HUDEP-2 (cell line): ENCODE measurements around the gene LRRC66.

Experiments
- DNase-seq, 76 experiments: peaks; one replicate each; lab custom pipeline; 2025; ENCODE audit not compliant: unreplicated experiment in 76 of 76; lab: John Stamatoyannopoulos, UW

LRRC66 gene, protein sequence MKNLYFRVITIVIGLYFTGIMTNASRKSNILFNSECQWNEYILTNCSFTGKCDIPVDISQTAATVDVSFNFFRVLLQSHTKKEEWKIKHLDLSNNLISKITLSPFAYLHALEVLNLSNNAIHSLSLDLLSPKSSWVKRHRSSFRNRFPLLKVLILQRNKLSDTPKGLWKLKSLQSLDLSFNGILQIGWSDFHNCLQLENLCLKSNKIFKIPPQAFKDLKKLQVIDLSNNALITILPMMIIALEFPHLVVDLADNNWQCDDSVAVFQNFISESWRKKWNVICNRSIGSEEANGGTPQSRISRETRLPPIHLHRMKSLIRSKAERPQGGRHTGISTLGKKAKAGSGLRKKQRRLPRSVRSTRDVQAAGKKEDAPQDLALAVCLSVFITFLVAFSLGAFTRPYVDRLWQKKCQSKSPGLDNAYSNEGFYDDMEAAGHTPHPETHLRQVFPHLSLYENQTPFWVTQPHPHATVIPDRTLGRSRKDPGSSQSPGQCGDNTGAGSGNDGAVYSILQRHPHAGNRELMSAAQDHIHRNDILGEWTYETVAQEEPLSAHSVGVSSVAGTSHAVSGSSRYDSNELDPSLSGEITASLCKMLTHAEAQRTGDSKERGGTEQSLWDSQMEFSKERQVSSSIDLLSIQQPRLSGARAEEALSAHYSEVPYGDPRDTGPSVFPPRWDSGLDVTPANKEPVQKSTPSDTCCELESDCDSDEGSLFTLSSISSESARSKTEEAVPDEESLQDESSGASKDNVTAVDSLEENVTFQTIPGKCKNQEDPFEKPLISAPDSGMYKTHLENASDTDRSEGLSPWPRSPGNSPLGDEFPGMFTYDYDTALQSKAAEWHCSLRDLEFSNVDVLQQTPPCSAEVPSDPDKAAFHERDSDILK

DNA sequence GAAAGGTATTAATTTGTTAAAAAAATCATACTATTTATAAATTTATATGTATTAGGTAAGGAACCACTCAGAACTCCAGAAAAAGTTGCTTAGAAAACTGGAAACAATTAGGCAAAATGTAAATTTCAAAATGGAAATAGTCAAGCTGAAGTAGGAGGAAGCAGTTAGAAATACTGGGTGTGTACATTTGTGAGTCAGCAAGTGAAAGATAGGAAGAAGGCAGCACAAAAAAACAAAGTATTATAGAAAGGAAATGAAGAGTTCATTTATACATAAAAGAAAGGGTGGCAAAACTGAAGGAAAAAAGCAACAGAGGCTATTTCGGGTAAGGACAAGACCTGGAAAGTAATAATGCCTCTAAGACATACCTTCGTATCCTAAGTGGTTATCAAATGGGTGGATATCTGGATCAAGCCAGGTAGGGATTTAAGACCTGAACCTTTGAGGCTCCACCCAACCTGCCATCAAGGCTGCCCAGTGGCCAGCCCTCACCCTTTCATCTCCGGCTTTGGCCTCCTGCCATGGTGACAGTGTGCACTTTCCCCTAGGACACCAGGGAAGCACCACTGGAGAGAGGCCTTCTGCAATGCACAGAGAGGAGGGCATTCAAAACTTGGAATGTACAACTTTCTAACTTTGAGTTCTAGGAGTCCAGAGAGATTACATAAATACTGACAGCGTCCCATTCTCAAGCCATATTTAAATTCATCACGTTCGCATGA lies at the start of gene LRRC66:
Gene LRRC66 (minus strand): TSS at position 428 of the 722 bp plus-strand sequence. CDS start 2,750 bp downstream, outside the sequence.
- DNase-seq, result no peak

DNA sequence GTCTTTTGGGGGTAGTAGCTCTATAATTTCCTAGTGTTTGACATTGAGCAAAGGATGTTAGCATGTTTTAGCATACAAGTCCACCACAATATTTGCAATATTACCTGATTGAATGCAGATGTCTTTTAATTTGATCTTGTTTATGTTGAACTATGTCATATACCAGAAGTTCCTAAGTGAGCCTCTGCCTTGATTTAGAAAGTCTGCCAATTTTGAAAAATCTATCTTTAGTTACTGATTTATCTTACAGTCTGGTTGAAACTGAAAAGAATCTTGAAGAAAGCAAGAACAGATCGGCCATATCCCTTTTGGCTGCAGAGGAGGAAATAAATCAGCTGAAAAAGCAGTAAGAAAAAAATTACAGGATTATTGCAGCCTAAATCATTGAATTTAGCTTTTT lies 49.4 kb upstream of the LRRC66 start:
- DNase-seq, result no peak

DNA sequence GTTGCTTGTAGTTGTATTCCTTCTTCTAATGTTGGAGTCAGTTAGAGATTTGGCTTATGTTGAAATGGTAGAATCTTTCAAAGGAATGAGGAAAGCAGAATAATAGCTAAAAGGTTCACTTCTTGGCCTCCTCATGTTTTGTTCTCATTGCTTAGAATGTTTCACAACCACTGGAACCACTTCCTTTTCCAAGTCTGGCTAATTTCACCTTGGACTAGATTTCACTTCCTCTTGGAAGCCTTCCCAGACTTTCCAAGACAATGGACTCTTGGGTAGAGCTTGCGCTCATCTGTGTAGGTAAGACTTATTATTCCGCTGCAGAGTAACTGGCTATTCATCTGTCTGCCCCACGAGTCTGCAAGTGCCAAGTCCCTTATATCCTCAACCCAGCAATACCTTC lies 39.2 kb upstream of the LRRC66 start:
- DNase-seq, result no peak

DNA sequence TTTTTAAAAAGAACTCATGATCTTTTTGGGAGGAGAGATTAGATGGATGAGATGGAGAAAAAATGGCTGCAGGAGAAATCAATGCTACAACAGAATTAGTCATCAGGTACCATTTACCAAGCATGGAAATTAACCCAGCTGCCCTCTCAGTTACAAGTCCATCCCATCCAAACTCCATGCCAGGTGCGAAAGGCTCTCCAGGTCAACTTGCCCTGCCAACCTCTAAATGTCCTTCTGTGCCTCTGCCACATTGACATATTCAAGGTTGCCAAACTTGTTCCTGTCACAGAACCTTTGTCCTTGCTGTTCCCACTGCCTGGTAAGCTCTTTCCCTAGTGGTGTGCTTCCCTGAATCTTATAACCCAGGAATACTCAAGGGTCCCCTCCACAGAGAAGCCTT lies 38.1 kb upstream of the LRRC66 start:
- no peak for DNase-seq

DNA sequence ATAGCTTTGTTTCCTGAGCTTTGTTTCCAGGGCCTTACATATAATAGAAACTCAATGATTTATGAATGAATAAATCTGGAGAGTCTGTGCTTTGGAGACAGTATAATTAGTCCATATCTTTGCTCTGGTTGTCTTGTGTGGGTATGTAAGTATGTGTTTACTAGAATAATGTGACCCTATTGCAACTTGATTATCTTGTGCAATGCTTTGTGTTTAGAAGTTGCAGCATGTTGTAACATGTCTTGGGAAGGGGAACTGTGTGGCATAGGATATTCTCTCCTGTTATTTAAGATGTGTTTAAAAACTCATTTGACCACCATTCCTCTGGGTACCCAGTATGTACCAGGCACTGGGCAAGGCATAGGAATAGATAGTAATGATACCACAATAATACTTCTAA lies 37.0 kb upstream of the LRRC66 start:
- DNase-seq, result no peak

DNA sequence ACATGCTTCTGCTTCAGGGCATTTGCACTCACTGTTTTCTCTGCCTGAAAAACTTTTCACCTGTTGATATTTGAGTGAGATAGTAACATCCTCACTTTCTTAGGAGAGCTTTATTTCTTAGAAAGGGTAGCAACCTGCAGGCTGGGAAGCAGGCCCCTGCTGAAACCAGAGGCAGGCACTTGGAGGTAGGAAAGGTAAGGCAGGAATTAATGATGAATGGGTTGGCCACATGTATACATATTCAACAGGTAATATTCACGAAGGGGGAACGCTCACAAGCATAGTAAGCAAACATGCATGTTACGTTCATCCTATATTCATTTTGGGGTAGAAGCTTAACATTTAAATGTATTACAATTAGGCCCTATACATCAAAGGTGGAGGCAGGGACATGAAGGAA lies 34.1 kb upstream of the LRRC66 start:
- no peak for DNase-seq

DNA sequence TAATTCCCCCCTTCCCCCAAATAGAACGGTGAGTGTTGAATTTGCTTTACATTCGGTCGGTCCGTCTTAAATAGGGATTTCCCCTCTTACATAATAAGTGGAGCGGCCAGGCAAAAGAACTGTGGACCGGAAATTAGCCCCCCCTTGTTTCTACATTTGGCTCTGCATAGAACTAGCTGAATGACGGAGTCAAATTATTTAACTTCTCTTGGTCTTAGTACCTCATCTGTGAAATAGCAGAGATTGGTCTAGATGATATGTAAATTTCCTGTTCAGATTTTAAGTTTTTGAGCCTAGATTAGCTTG lies 32.3 kb upstream of the LRRC66 start:
- DNase-seq, result no peak

DNA sequence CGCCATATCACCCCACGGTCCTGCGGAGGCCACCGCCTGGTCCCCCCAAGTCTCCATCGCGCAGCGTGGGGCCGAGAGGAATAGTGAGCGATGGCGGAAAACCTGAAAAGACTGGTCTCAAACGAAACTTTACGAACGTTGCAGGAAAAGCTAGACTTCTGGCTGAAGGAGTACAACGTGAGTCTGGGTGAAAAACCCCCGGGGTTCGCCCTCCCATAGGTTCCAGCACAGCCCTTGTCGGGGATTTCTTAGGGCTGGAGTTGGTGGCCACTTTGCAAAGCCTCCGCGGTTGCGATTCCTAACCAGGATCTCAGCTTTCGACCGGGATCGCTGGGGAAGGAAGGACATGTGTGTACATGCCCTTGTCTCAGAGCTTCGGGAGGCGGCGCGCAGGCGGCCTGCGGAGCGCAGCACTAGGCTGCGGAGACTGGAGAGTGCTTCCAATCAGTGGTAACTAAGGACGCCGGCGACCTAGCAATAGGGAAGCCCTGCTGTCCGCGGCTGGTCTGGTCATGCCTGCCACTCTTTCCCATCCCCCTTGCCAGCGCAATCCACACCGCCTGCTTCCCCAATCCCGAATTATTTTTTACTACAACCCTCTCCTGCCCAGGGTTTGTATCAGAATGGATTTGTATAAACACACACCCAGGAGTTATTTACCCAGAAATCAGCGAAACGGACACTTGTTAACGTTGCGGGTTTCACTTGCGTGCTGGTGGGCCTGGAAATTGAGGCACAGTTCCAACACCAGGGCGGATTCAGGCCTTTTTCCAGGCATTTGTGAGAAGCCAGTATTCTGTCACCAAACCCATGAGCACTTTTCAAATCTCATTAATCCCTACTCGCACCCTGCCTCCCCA lies 31.7 kb upstream of the LRRC66 start:
- no peak for DNase-seq

DNA sequence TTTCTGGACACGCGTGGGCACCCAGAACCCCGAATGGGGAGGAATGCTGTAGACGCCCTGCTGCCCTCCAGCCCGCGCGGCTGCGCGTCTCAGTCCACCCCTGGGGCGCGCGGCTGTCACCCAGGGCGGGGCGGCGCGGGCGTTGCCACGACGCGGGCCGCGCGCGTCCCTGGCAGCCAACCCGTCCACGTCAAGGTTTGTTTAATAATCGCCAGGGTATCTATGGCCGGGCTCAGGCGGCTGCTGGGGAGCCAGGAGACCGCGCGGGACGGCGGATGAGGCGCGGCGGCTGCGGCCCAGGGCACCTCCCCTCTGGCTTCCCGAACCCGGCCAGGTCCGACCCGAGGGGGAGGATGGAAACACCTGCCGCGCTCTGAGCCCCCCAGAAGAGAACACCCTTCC lies 31.1 kb upstream of the LRRC66 start, which contains the start of gene SPATA18:
Gene SPATA18 (plus strand): TSS at position 92 of the 402 bp plus-strand sequence. CDS start 401 bp downstream, outside the sequence.
- DNase-seq, result no peak

DNA sequence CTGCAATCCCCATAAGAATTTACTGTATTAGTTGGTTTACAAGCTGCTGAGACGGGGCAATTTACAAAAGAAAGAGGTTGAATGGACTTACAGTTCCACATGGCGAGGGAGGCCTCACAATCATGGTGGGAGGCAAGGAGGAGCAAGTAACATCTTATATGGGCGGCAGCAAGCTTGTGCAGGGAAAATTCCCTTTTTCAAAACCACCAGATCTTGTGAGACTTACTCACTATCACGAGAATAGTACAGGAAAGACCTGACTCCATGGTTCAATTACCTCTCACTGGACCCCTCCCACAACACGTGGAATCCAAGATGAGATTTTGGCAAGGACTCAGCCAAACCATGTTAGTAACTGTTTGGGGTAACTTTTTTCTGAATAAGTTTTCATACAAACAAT lies 29.1 kb upstream of the LRRC66 start:
- no peak for DNase-seq

DNA sequence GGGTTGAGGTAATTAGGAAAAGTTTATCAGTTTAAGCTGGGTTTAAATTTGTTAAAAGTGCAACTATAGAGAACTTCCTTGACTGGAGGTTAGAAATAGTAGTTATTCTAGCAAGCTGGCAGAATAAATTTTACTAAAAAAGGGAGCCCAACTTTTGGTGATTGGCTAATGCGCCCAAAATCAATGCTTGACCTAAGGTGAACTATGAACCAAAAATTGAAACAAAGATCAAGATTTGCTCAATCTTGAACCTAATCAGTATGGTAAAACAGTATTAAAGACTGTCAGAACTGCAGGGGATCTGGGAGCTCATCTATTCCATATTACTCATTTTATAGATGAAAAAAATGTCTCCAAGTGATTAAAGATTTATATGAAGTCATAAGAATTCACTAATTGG lies 24.9 kb upstream of the LRRC66 start:
- no peak for DNase-seq

DNA sequence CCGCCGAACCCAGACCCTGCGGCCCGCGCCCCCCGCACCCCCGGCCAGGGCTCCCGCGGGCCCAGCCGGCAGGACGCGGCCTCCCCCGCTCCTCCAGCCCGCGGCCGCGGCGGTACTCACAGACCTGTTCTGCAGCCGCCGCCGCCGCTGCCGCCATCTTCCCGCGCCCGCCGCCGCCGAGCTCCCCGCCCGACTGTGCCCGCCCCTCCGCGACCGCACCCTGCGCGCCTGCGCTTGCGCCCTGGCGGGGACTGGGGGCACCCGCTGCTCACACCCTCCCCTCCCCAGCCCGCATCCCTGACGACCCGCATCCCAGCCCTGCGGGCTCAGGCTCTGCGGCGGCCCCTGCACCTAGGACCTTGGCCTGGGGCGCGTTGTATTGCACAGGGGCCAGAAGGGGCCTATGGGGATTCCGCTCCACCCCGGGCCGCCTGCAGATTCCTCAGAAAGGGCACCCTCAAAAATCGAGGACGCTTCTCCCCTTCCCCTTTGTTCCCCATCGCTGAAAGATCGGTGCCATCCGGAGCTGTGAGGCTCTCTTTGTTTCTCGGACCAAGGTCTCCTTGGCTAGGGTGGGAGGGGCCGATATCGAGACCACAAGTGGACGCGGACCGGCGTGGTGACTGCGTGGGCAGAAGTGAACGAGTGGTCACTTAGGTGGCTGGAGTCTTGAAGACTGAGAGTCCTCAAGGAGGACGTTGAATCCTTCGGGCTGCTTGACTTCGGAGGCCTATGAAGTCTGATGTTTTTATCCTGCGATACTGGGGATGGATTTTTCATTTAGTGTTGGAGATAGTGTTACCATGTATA lies 18.1 kb upstream of the LRRC66 start, which contains the start of gene SGCB:
Gene SGCB (minus strand): TSS at position 197 of the 810 bp plus-strand sequence. CDS start 40 bp downstream, at position 157.
- DNase-seq, result peak in 6 of 76 experiments; percentile 5 to 18 (median 8)

DNA sequence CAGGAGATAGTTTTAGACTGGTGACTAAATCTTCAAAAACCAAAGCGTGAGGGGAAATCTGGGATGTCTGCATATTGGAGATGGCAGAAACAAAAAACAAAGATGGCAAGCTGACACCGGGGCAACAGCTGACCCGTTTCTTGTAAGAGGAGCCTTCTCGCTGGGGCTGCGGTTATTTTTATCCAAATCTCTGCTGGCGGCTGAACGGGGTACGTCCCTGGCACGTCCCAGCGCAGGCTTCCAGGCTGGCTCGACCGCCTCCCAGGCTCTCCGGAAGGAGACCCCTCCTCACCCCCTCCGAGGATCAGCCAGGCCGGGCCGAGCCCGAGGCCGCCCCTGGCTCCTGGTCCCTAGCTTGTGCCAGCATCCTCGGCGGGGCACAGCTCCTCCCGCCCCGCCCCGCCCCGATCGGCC lies 17.5 kb upstream of the LRRC66 start:
- no peak for DNase-seq

DNA sequence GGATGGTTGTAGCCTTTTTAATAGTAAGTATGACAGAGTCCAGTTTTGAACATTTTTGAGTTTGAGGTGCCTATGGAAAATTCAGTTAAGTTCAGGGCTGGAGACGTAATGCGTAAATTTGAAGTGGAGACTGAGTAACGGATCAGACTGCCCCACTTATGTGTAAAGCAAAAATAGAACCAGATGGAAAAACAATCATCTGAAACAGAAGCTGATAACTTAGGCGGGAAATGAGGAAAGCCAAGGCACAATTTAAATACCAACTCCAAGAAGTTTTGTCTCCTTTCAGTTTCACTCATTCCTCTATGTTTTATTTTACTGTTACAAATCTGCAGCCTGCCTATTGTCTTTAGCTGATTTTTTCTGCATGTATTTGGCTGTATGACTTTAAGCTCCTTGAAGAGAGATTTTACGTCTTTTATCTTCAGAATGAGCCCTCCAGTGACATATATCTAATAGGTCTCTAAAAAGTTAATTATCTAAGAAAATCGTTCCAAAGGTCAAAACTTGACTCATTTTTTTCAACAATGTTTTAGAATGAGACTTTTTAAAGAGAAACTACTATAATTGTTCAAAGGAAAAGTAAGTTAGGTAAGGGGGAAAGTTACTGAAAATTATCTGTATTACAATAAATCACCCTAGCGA lies 16.8 kb upstream of the LRRC66 start:
- no peak for DNase-seq

DNA sequence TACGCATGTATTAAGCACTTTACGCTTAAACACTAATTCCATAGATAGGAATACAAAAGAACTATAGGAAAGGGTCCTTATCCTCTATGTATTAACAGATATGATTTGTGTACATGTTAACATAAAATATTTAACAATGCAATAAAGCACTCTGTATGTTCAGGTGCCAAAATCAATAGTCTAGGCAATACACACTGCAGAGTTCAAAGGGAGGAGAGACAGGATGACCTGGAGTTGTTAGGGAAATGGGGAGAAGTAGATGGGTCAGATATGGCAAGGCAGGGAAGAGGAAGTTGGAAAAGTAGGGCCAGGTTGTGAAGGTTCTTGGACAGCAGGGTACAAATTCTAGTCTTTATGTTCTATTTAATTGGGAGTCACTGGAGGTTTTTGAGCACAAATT lies 15.0 kb upstream of the LRRC66 start:
- no peak for DNase-seq

DNA sequence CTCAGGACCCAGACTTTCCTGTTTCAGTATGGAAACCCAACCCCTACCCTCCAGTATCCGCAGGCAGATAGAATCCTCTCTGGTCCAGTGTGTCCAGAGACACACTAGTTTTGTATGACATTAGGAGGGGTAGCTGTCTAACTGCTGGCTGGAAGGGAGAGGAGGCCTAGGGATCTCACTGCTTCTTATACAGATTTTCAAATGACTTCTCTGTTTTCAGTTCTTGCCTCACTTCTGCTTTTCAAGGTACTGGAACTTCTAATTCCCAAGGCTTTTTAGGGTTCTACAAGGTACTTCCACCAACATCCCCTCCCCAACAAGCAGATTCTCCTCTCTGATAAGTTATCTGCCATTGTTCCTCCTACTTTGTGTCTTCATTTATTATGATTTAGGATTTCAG lies 11.8 kb upstream of the LRRC66 start:
- DNase-seq, result no peak

DNA sequence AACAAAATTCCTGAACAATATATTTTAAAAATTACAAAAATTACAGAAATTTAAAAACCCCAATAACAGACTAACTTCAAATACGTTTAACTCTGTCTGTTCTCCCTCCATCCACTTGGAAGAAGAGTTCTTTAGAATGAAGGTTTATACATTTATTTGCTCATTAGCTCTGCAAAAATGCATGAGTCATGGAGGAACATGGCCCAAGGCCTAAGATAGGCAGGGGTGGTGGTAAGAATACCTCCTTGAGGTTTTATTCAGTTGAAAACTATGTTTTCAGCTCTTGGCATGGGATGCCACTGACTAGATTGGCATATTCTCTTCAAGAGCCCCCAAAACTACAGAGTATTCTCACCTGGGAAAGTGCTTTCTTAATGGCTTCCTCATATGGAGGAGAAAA lies 8.8 kb upstream of the LRRC66 start:
- DNase-seq, result no peak

DNA sequence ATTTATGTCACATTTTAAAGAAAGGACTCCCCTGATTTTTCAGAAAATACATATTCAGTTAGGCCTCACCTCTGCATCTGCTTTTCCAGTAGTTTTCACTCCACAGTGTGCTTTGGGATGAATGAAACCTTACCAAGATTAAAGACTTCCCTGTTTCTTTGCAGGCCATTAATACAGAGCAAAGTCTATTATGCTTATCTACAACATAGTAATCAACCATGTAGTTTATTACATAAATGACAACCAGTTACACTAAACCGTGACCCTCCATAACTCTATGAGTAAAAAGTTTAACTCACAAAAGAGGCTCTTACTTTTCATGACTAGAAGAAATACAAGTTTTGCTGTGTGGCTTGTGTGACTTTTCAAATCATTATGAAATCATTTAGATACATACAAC lies 2.3 kb downstream of the LRRC66 start:
- DNase-seq, result no peak

DNA sequence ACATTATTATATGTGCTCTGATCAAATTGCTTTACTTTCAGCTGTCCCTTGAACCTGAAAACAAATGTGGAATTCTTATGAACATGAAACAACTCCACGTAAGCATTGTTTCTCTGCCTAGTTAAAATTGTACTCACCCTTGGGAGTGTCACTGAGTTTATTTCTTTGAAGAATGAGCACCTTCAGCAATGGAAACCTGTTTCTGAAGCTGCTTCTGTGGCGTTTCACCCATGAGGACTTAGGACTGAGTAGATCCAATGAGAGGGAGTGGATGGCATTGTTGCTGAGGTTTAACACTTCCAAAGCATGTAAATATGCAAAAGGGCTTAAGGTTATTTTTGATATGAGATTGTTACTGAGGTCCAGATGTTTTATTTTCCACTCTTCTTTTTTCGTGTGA lies 3.2 kb downstream of the LRRC66 start:
- no peak for DNase-seq
